Esophagus squamous epithelium (tissue), 5 donors: ENCODE measurements around the gene ELMO2. TPM values are rescaled to one million over a fixed set of nuclear protein-coding genes. Genes with fewer than 3 reads are reported as not detected.

Source experiments
- DNase-seq: peaks from one replicate; lab custom pipeline; 2025; lab: John Stamatoyannopoulos, UW
- H3K27ac ChIP-seq, 4 donors: fragments of 200-600 bp; sonication (generic); one replicate each; pipeline ENCODE4 v1.5.1; 2016 to 2019; ENCODE audit warnings: mild to moderate bottlenecking in 1 of 4
- H3K27me3 ChIP-seq, 4 donors: fragments of 200-600 bp; sonication (generic); 1 replicate in 3 of 4; 2 replicates in 1 of 4; pipeline versions ENCODE4 v1.5.1 to v1.6.0; 2017 to 2021; ENCODE audit warnings: antibody characterized with exemption in 1 of 4
- H3K36me3 ChIP-seq, 3 donors: fragments of 200-600 bp; sonication (generic); one replicate each; pipeline ENCODE4 v1.5.1; 2016 to 2019
- H3K4me1 ChIP-seq, 3 donors: fragments of 200-600 bp; sonication (generic); one replicate each; pipeline ENCODE4 v1.5.1; 2017 to 2019
- H3K4me3 ChIP-seq, 4 donors: fragments of 200-600 bp; sonication (generic); 1 replicate in 3 of 4; 2 replicates in 1 of 4; pipeline ENCODE4 v1.5.1; 2016 to 2019; ENCODE audit warnings: mild to moderate bottlenecking in 2 of 4, moderate library complexity in 1 of 4
- H3K9me3 ChIP-seq, 3 donors: fragments of 200-600 bp; sonication (generic); one replicate each; pipeline ENCODE4 v1.5.1; 2016 to 2019
- CTCF ChIP-seq, 6 experiments: fragments of 450-650 bp in 4 of 6; fragments of 200-600 bp in 2 of 6; sonication (generic) in 2 of 6; IDR thresholded peaks; one replicate each; pipeline ENCODE4 v1.5.1; 2016 to 2019; ENCODE audit warnings: antibody characterized with exemption in 6 of 6, mild to moderate bottlenecking in 4 of 6, moderate library complexity in 4 of 6
- POLR2A ChIP-seq, 4 donors: fragments of 450-650 bp; IDR thresholded peaks; one replicate each; pipeline ENCODE4 v1.6.1; 2017; ENCODE audit warnings: antibody characterized with exemption in 4 of 4, mild to moderate bottlenecking in 4 of 4, moderate library complexity in 3 of 4
- WGBS, 2 donors: methylation state at CpG; one replicate each; pipeline ENCODE4 v1.1.5; 2018; 5-methylcytosine and 5-hydroxymethylcytosine counted together
- intact Hi-C: fragments of 100-400 bp; cut with DNase I; formaldehyde crosslinking; loops from one replicate; pipeline ENCODE4 v1.15.0; 2022
- total RNA-seq, 4 donors: library from RNA; depleted of rRNA; stranded (reverse); fragments of >200 nt; gene quantifications; one replicate each; pipeline ENCODE4 v1.1.0, GENCODE V29; 2016
- donor health status: DM: yes; HTN: yes; CAD: no.

The ELMO2 gene
- total RNA-seq, 4 donors from 2014 or later: 27.5 to 38.0 (median 37.0) TPM

GRCh38 chr20:46361811-46362210 is 44.6 kb downstream of the ELMO2 start:
- no peak overlapping the region for H3K4me3 ChIP-seq
- intact Hi-C loops: no loop called here
- no peaks in the 10 kb centered on the region for H3K27me3 ChIP-seq
- whole genome bisulfite sequencing, 2 donors: 68 to 100% methylated on average over 1 to 2 of the region's 2 CpGs
- H3K36me3 ChIP-seq: peaks cover 8 to 43% (median 14%) of the 10 kb centered on the region in 3 donors
- H3K9me3 ChIP-seq: no peaks in the 10 kb centered on the region
- no peak for DNase-seq
- TF ChIP-seq POLR2A (IDR thresholded peaks at IDR 0.05) (no peak), CTCF (IDR thresholded peaks at IDR 0.05) (no peak)
- peaks cover 17 to 82% (median 46%) of the 10 kb centered on the region in 3 donors for H3K4me1 ChIP-seq
- H3K27ac ChIP-seq: no peak overlapping the region

DNA sequence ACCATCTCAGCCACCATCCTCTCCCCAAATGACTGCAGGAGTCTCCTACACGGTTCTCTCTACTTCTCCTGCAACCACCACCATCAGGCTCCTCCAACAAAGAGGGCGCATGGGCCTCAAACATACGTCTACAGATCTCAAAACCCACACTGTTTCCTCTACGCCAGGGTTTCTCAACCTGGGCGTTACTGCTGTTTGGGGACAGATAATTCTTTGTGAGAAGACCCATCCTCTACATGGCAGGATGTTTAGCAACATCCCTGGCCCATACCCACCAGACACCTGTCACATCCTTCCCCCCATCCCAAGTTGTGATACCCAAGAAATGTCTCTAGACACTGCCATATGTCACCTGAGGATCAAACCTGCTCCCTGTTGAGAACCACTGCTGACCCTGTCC is 45.0 kb downstream of the ELMO2 start:
- intact Hi-C loops: no loop called here
- no peak overlapping the region for H3K4me3 ChIP-seq

DNA sequence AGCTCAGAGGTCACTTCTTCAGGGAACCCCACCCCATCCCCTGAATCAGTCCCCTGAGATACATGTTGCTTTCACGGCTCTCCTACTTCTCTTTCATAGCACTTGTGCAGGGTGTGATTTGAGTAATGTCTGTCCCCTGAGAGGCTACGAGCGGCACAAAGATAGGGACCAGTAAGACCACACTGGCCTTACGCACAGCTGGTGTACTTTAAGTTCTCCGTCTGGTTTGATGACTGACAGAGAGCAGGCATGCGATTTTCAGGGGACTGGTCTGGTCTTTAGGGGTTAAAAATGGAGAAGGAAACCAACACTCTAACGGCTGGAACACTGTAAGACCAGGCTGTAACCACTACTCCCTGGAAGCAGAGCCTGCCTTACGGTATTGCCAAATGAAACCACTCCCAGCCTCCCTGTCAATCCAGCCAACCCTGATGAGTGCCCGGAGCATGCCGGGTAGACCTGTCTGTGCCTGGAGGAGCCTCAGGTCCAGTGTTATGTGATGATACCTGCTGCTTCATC is 47.1 kb downstream of the ELMO2 start:
- Histone ChIP-seq H3K4me1 (peaks cover 17 to 76% (median 46%) of the 10 kb centered on the region in 3 donors), H3K4me3 (no peak overlapping the region), H3K27ac (no peak overlapping the region), H3K9me3 (no peaks in the 10 kb centered on the region), H3K36me3 (peaks cover 0 to 50% (median 5%) of the 10 kb centered on the region in 3 donors), H3K27me3 (no peaks in the 10 kb centered on the region)
- intact Hi-C loops: no loop called here
- WGBS, 2 donors: 43 to 48% methylated on average over 6 to 8 of the region's 10 CpGs
- DNase-seq: no peak
- TF ChIP-seq POLR2A (IDR thresholded peaks at IDR 0.05) (no peak), CTCF (IDR thresholded peaks at IDR 0.05) (no peak)

More for the DNA sequence above, 45.0 kb downstream of the ELMO2 start:
- Histone ChIP-seq H3K4me1 (peaks cover 17 to 87% (median 50%) of the 10 kb centered on the region in 3 donors), H3K27ac (no peak overlapping the region), H3K27me3 (no peaks in the 10 kb centered on the region), H3K36me3 (peaks cover 6 to 42% (median 9%) of the 10 kb centered on the region in 3 donors), H3K9me3 (no peaks in the 10 kb centered on the region)
- TF ChIP-seq CTCF (IDR thresholded peaks at IDR 0.05): no peak
- no peak for TF ChIP-seq POLR2A (IDR thresholded peaks at IDR 0.05)
- 63 to 82% methylated on average over 5 of the region's 5 CpGs for WGBS, 2 donors
- no peak for DNase-seq

GRCh38 chr20:46358346-46359058 is 47.9 kb downstream of the ELMO2 start:
- intact Hi-C loops: no loop called here
- peaks cover 0 to 58% (median 5%) of the 10 kb centered on the region in 3 donors for H3K36me3 ChIP-seq
- DNase-seq: no peak
- no peaks in the 10 kb centered on the region for H3K27me3 ChIP-seq
- 83 to 93% methylated on average over 4 to 8 of the region's 19 CpGs for WGBS, 2 donors
- no peak overlapping the region for H3K4me3 ChIP-seq
- no peak overlapping the region for H3K27ac ChIP-seq
- H3K9me3 ChIP-seq: no peaks in the 10 kb centered on the region
- peaks cover 14 to 73% (median 44%) of the 10 kb centered on the region in 3 donors for H3K4me1 ChIP-seq
- TF ChIP-seq POLR2A (IDR thresholded peaks at IDR 0.05) (no peak), CTCF (IDR thresholded peaks at IDR 0.05) (no peak)

DNA sequence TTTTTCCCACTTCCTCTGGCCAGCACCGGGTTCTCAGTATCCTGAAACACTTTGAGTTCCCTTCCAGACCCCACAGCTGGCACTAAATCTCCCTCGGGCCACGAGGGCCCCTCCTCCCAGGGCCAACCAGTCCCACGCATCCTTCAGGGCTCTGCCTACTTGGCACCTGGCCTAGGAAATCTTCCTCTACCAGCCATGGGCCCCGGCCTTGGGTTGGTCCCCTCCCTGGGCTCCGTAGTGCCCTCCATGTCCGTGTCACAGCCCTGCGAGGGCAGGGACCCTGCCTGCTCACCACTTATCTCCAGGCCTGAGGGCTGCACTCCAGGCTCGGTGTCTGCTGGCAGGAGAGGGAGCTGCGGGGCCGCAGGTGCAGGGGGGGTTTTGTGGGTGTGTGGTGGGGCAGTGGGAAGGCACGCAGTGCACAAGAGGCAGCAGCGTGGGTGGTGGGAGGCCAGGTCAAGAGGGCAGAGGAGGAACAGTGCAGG is 49.3 kb downstream of the ELMO2 start:
- Histone ChIP-seq H3K36me3 (peaks cover 0 to 62% (median 5%) of the 10 kb centered on the region in 3 donors), H3K9me3 (no peaks in the 10 kb centered on the region), H3K4me1 (peaks cover 9 to 59% (median 30%) of the 10 kb centered on the region in 3 donors), H3K27ac (peak overlapping the region in 3 of 4 donors; percentile 12 to 23 (median 13)), H3K4me3 (peak overlapping the region in 1 of 4 donors; percentile 9), H3K27me3 (no peaks in the 10 kb centered on the region)
- WGBS, 2 donors: 24 to 35% methylated on average over 2 to 3 of the region's 13 CpGs
- DNase-seq: no peak
- TF ChIP-seq POLR2A (IDR thresholded peaks at IDR 0.05) (no peak), CTCF (IDR thresholded peaks at IDR 0.05) (no peak)
- intact Hi-C loops: no loop called here
